HepG2 (cell line): ENCODE data around the gene BPGM. TPM values are rescaled to one million over a fixed set of nuclear protein-coding genes. Genes with fewer than 3 reads are reported as not detected.

ENCODE experiments used
- ATAC-seq: fragments of 200-7000 bp; cut with Tn5 transposase; 3 replicates; pipeline ENCODE4 v1.9.1; 2020; ENCODE audit warnings: mild to moderate bottlenecking, moderate library complexity
- BruUV-seq: library from RNA; stranded (reverse); fragments of 400-500 nt; replicated peaks from 2 replicates; lab custom pipeline; 2021; lab: Mats Ljungman, UMichigan
- CTCF ChIA-PET: fragments of 300-600 bp; formaldehyde crosslinking; extraction: SDS; loops from one replicate; lab custom pipeline; 2021; ENCODE audit warnings: low total read pairs, inconsistent platforms, low intra/inter-chr PET ratio; lab: Yijun Ruan, JAX
- POLR2A ChIA-PET: fragments of 350-600 bp; sonication (Branson Sonifier 250); formaldehyde crosslinking; loops from one replicate; lab custom pipeline; 2020; ENCODE audit warnings: antibody characterized with exemption, inconsistent platforms; lab: Yijun Ruan, JAX
- DNase-seq: peaks from one replicate; pipeline ENCODE4 v3.0.0-alpha.2; 2015; ENCODE audit warnings: low spot score
- FAIRE-seq: peaks from 3 replicates; lab custom pipeline; 2011; peaks lifted over from hg19 to GRCh38; lab: Jason Lieb, UNC
- H2AFZ ChIP-seq: one replicate; pipeline ENCODE4 v1.6.1; 2011; ENCODE audit warnings: low read length, inconsistent platforms
- H3K27ac ChIP-seq: fragments of 300-600 bp; 3 replicates; pipeline ENCODE4 v1.8.0; 2011; ENCODE audit warnings: mixed run types, mild to moderate bottlenecking, mixed read lengths, low read length, inconsistent platforms; ENCODE audit not compliant: insufficient read depth; ENCODE audit errors: extremely low read length
- H3K27me3 ChIP-seq, 2 experiments: fragments of 200-600 bp in 1 of 2; 2 replicates in 1 of 2; 3 replicates in 1 of 2; pipeline versions ENCODE4 v1.6.0 to v1.8.0; 2011; ENCODE audit warnings: low read length in 2 of 2, mild to moderate bottlenecking in 2 of 2, moderate library complexity in 2 of 2, inconsistent platforms in 1 of 2; ENCODE audit not compliant: insufficient read depth in 2 of 2, control insufficient read depth in 1 of 2
- H3K36me3 ChIP-seq, 2 experiments: fragments of 200-600 bp in 1 of 2; replicated peaks in 1 of 2; 2 replicates in 1 of 2; 3 replicates in 1 of 2; pipeline versions ENCODE4 v1.5.1 to v1.8.0; 2011; ENCODE audit warnings: low read length in 2 of 2, inconsistent platforms in 1 of 2; ENCODE audit not compliant: insufficient read depth in 2 of 2, control insufficient read depth in 1 of 2
- H3K4me1 ChIP-seq: 2 replicates; pipeline ENCODE4 v1.5.1; 2012; ENCODE audit warnings: low read length, inconsistent platforms; ENCODE audit not compliant: insufficient read depth
- H3K4me2 ChIP-seq: 2 replicates; pipeline ENCODE4 v1.6.0; 2011; ENCODE audit warnings: low read depth, low read length, inconsistent platforms
- H3K4me3 ChIP-seq, 3 experiments: fragments of 200-600 bp in 1 of 3; sonication (generic), shearing (Covaris generic) in 1 of 3; replicated peaks in 1 of 3; 2 replicates each; pipeline ENCODE4 v1.5.1; 2011 to 2016; ENCODE audit warnings: low read length in 3 of 3, inconsistent platforms in 2 of 3, low read depth in 2 of 3, mild to moderate bottlenecking in 2 of 3, control low read depth in 1 of 3, mixed read lengths in 1 of 3; ENCODE audit not compliant: insufficient read depth in 1 of 3
- H3K79me2 ChIP-seq: one replicate; pipeline ENCODE4 v1.6.1; 2011; ENCODE audit warnings: low read length, inconsistent platforms; ENCODE audit not compliant: insufficient read depth
- H3K9ac ChIP-seq: 2 replicates; pipeline ENCODE4 v1.6.0; 2011; ENCODE audit warnings: mild to moderate bottlenecking, low read depth, low read length, inconsistent platforms; ENCODE audit not compliant: insufficient read depth
- H3K9me3 ChIP-seq: 2 replicates; pipeline ENCODE4 v1.5.1; 2012; ENCODE audit warnings: mild to moderate bottlenecking, low read length
- H4K20me1 ChIP-seq: 2 replicates; pipeline ENCODE4 v1.6.0; 2011; ENCODE audit warnings: inconsistent platforms, mild to moderate bottlenecking, low read length, moderate library complexity; ENCODE audit not compliant: insufficient read depth
- BORCS8-MEF2B ChIP-seq: sonication (generic); formaldehyde crosslinking; IDR thresholded peaks from 2 replicates; pipeline ENCODE4 v1.8.0; 2022; ENCODE audit warnings: mild to moderate bottlenecking, missing genetic modification reagents
- CC2D1A ChIP-seq: sonication (generic); formaldehyde crosslinking; IDR thresholded peaks from 2 replicates; pipeline ENCODE4 v1.8.1; 2023; ENCODE audit warnings: mild to moderate bottlenecking, missing genetic modification reagents
- CENPX ChIP-seq: sonication (generic); formaldehyde crosslinking; IDR thresholded peaks from 2 replicates; pipeline ENCODE4 v1.9.0; 2021; ENCODE audit warnings: mild to moderate bottlenecking, missing genetic modification reagents, moderate library complexity
- IRX3 ChIP-seq: sonication (generic); formaldehyde crosslinking; IDR thresholded peaks from 2 replicates; pipeline ENCODE4 v1.8.1; 2023; ENCODE audit warnings: mild to moderate bottlenecking, low read depth, missing genetic modification reagents, borderline replicate concordance
- KAT2B ChIP-seq: fragments of 150-350 bp; IDR thresholded peaks from 2 replicates; pipeline ENCODE4 v1.6.1; 2014; ENCODE audit warnings: low read depth, low read length, borderline replicate concordance
- MAFK ChIP-seq, 2 experiments: IDR thresholded peaks in 1 of 2; conservative IDR thresholded peaks in 1 of 2; 2 replicates each; pipeline ENCODE4 v1.6.1; 2011; ENCODE audit warnings: improper control_type of control experiment in 2 of 2, low read length in 2 of 2
- NR2C2 ChIP-seq: sonication (generic); formaldehyde crosslinking; IDR thresholded peaks from 2 replicates; pipeline ENCODE4 v1.4.0; 2020; ENCODE audit warnings: missing genetic modification reagents, mild to moderate bottlenecking, moderate library complexity, borderline replicate concordance
- RNF2 ChIP-seq: fragments of 450-650 bp; conservative IDR thresholded peaks from 2 replicates; pipeline ENCODE4 v1.6.1; 2016; ENCODE audit warnings: low read depth
- RXRA ChIP-seq: sonication (generic); formaldehyde crosslinking; IDR thresholded peaks from 2 replicates; pipeline ENCODE4 v1.5.1; 2020; ENCODE audit warnings: missing genetic modification reagents
- SIX4 ChIP-seq: sonication (generic); formaldehyde crosslinking; IDR thresholded peaks from 2 replicates; pipeline ENCODE4 v1.4.0; 2020; ENCODE audit warnings: missing genetic modification reagents
- ZBTB7A ChIP-seq: sonication (generic); formaldehyde crosslinking; IDR thresholded peaks from 2 replicates; pipeline ENCODE4 v1.8.0; 2022; ENCODE audit warnings: mild to moderate bottlenecking, missing genetic modification reagents
- ZNF326 ChIP-seq: sonication (generic); formaldehyde crosslinking; IDR thresholded peaks from 2 replicates; pipeline ENCODE4 v1.4.0; 2020; ENCODE audit warnings: missing genetic modification reagents, borderline replicate concordance
- ZNF383 ChIP-seq: sonication (generic); formaldehyde crosslinking; IDR thresholded peaks from 2 replicates; pipeline ENCODE4 v1.4.0; 2020; ENCODE audit warnings: missing genetic modification reagents, mild to moderate bottlenecking, borderline replicate concordance
- ZNF557 ChIP-seq: sonication (generic); formaldehyde crosslinking; IDR thresholded peaks from 2 replicates; pipeline ENCODE4 v1.4.0; 2020; ENCODE audit warnings: missing genetic modification reagents
- ZNF724P ChIP-seq: sonication (generic); formaldehyde crosslinking; IDR thresholded peaks from 2 replicates; pipeline ENCODE4 v1.8.0; 2022; ENCODE audit warnings: missing genetic modification reagents, borderline replicate concordance
- ZNF83 ChIP-seq: sonication (generic); formaldehyde crosslinking; IDR thresholded peaks from 2 replicates; pipeline ENCODE4 v1.4.0; 2020; ENCODE audit warnings: missing genetic modification reagents, mild to moderate bottlenecking, borderline replicate concordance
- ZSCAN22 ChIP-seq: sonication (generic); formaldehyde crosslinking; IDR thresholded peaks from 2 replicates; pipeline ENCODE4 v1.4.0; 2020; ENCODE audit warnings: mild to moderate bottlenecking, missing genetic modification reagents
- WGBS: methylation state at CpG from one replicate; pipeline ENCODE4 v1.1.6; 2017; ENCODE audit warnings: low lambda C conversion rate; 5-methylcytosine and 5-hydroxymethylcytosine counted together
- in situ Hi-C: cut with HindIII; loops from 2 replicates; pipeline ENCODE4 v1.10.0; 2017; ENCODE audit warnings: low pct_unique_long_range_greater_than_20kb; ENCODE audit not compliant: extremely low pct_ligation_motif_present
- intact Hi-C: fragments of 100-400 bp; cut with micrococcal nuclease; formaldehyde crosslinking; loops from one replicate; pipeline ENCODE4 v1.10.0; 2022; ENCODE audit not compliant: unreplicated experiment
- polyA plus RNA-seq, 8 experiments: library from polyadenylated mRNA; depleted of rRNA in 3 of 8; stranded (reverse) in 7 of 8; unstranded in 1 of 8; fragments of >200 nt; fragmentation: Illumina TruSeq in 4 of 8; extraction: Trizol in 4 of 8; gene quantifications; 2 replicates each; pipeline versions ENCODE4 v1.2.1 to v1.2.3, GENCODE V29; 2011 to 2016; ENCODE audit warnings: low read depth in 4 of 8, missing spikeins in 1 of 8, mixed read lengths in 1 of 8; ENCODE audit not compliant: insufficient read depth in 1 of 8
- total RNA-seq, 5 experiments: library from RNA; depleted of rRNA; stranded (reverse); fragments of >200 nt; fragmentation: Illumina TruSeq; extraction: Trizol; gene quantifications; 2 replicates each; pipeline ENCODE4 v1.2.3, GENCODE V29; 2016; ENCODE audit warnings: low read depth in 1 of 5
- TF ChIP-seq, protein P1 (sequence below): sonication (generic); formaldehyde crosslinking; IDR thresholded peaks from 2 replicates; pipeline ENCODE4 v1.4.0; 2020; ENCODE audit warnings: mild to moderate bottlenecking, missing genetic modification reagents
- TF ChIP-seq, protein P2 (sequence below): sonication (generic); formaldehyde crosslinking; IDR thresholded peaks from 2 replicates; pipeline ENCODE4 v1.9.0; 2022; ENCODE audit warnings: low read depth, missing genetic modification reagents

BPGM gene
- total and polyA plus RNA-seq, 2 of the 13 experiments (the other 11 are each of a cell fraction or from before 2014, with no cell fraction given): 4.0 to 7.5 TPM

DNA sequence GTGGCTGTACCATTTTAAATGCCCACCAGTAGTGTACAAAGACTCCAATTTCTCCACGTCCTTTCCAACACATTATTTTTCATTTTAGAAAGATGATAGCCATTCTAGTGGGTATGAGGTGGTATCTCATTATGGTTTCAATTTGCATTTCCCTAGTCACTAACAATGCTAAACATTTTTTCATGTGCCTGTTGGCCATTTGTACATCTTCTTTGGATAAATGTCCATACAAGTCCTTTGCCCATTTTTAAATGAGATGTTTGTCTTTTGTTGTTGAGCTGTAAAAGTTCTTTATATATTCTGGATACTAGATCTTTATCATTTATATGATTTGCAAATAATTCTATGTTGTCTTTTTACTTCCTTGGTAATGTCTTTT lies 18.9 kb upstream of the BPGM start:
- 0% methylated on average over 1 of the region's 1 CpG for WGBS
- no peaks in the 10 kb centered on the region for H3K9me3 ChIP-seq
- intact Hi-C loops: no loop called here
- no peaks in the 10 kb centered on the region for H4K20me1 ChIP-seq
- H3K9ac ChIP-seq: no peak overlapping the region
- no peak for FAIRE-seq
- TF ChIP-seq SIX4 (no peak), CC2D1A (no peak), KAT2B (no peak), ZSCAN22 (no peak), MAFK (conservative IDR thresholded peaks at IDR 0.05 in 1 of 2, IDR thresholded peaks at IDR 0.05 in 1 of 2; ENCODE audit: low read length in 2 of 2) (no peak), ZNF83 (CRISPR knock-in tag) (no peak), RNF2 (no peak), ZNF383 (CRISPR knock-in tag) (no peak), RXRA (no peak)
- ChIA-PET POLR2A (no interaction called here), CTCF (no interaction called here)
- H3K27me3 ChIP-seq: no peaks in the 10 kb centered on the region
- H3K4me3 ChIP-seq: no peak overlapping the region
- H2AFZ ChIP-seq: no peak overlapping the region
- no peaks in the 10 kb centered on the region for H3K4me1 ChIP-seq
- in situ Hi-C loops: no loop called here
- H3K36me3 ChIP-seq: no peaks in the 10 kb centered on the region
- no peaks in the 10 kb centered on the region for H3K79me2 ChIP-seq
- H3K4me2 ChIP-seq: no peak overlapping the region
- no TSS peak for BruUV-seq
- ATAC-seq: no peak
- DNase-seq: no peak
- H3K27ac ChIP-seq: no peak overlapping the region

DNA sequence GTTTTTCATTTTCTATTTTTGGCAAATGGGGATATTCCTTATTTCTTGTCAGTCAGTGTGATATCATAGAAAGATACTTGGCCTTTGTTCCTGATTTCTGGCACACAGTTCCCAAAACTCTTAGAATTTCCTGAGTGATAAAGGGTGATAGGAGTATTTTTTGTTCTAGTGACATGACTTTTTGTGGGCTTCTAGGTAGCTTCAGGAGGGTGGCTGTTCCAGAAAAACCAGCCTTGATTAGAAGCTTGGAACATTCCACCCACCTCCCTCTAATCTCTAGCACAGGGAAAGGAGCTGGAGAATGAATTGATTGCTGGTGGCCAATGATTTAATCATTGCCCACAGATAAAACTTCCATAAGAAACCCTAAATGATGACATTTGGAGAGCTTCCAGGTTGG lies 17.2 kb upstream of the BPGM start:
- H3K4me2 ChIP-seq: no peak overlapping the region
- no peak overlapping the region for H2AFZ ChIP-seq
- CTCF ChIA-PET: no interaction called here
- no peaks in the 10 kb centered on the region for H3K36me3 ChIP-seq
- no peak overlapping the region for H3K4me3 ChIP-seq
- no peak overlapping the region for H3K27ac ChIP-seq
- intact Hi-C loops (no loop called here), in situ Hi-C loops (no loop called here)
- DNase-seq (no peak), ATAC-seq (no peak), FAIRE-seq (no peak)
- no peak overlapping the region for H3K9ac ChIP-seq
- H3K9me3 ChIP-seq: no peaks in the 10 kb centered on the region
- no peaks in the 10 kb centered on the region for H3K27me3 ChIP-seq
- no peaks in the 10 kb centered on the region for H3K79me2 ChIP-seq
- no peaks in the 10 kb centered on the region for H3K4me1 ChIP-seq
- POLR2A ChIA-PET: no interaction called here
- H4K20me1 ChIP-seq: no peaks in the 10 kb centered on the region
- BruUV-seq: no TSS peak
- TF ChIP-seq, protein P1, sequence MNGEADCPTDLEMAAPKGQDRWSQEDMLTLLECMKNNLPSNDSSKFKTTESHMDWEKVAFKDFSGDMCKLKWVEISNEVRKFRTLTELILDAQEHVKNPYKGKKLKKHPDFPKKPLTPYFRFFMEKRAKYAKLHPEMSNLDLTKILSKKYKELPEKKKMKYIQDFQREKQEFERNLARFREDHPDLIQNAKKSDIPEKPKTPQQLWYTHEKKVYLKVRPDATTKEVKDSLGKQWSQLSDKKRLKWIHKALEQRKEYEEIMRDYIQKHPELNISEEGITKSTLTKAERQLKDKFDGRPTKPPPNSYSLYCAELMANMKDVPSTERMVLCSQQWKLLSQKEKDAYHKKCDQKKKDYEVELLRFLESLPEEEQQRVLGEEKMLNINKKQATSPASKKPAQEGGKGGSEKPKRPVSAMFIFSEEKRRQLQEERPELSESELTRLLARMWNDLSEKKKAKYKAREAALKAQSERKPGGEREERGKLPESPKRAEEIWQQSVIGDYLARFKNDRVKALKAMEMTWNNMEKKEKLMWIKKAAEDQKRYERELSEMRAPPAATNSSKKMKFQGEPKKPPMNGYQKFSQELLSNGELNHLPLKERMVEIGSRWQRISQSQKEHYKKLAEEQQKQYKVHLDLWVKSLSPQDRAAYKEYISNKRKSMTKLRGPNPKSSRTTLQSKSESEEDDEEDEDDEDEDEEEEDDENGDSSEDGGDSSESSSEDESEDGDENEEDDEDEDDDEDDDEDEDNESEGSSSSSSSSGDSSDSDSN (CRISPR knock-in tag): no peak
- TF ChIP-seq ZBTB7A (CRISPR knock-in tag): no peak
- no peak for TF ChIP-seq ZNF326 (CRISPR knock-in tag)
- TF ChIP-seq NR2C2 (CRISPR knock-in tag): no peak
- no peak for TF ChIP-seq CENPX
- no peak for TF ChIP-seq ZNF557 (CRISPR knock-in tag)
- TF ChIP-seq IRX3: no peak
- no peak for TF ChIP-seq ZNF724P (CRISPR knock-in tag)
- TF ChIP-seq, protein P2, sequence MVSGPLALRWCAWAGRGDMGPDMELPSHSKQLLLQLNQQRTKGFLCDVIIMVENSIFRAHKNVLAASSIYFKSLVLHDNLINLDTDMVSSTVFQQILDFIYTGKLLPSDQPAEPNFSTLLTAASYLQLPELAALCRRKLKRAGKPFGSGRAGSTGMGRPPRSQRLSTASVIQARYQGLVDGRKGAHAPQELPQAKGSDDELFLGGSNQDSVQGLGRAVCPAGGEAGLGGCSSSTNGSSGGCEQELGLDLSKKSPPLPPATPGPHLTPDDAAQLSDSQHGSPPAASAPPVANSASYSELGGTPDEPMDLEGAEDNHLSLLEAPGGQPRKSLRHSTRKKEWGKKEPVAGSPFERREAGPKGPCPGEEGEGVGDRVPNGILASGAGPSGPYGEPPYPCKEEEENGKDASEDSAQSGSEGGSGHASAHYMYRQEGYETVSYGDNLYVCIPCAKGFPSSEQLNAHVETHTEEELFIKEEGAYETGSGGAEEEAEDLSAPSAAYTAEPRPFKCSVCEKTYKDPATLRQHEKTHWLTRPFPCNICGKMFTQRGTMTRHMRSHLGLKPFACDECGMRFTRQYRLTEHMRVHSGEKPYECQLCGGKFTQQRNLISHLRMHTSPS: no peak
- no peak for TF ChIP-seq BORCS8-MEF2B
